ENCODE results near the gene SMYD3.

SMYD3 gene

GRCh38 chr1:246304484-246305259, 202.4 kb downstream of the SMYD3 start:
- no peak for DNase-seq (ENCODE audit: low read depth)

- DNase-seq (ENCODE audit: low read depth) = no peak
These were observed 204.3 kb downstream of the SMYD3 start for GRCh38 chr1:246302711-246303317.

- DNase-seq (ENCODE audit: low read depth) = no peak
These were observed 204.8 kb downstream of the SMYD3 start for GRCh38 chr1:246302251-246302625.

GRCh38 chr1:246301553-246302250, 205.4 kb downstream of the SMYD3 start:
- DNase-seq (ENCODE audit: low read depth) = no peak

GRCh38 chr1:246300626-246301549, 206.2 kb downstream of the SMYD3 start:
- no peak for DNase-seq (ENCODE audit: low read depth)

- DNase-seq (ENCODE audit: low read depth) = no peak
These were observed 209.5 kb downstream of the SMYD3 start for GRCh38 chr1:246297279-246298265.

- DNase-seq (ENCODE audit: low read depth) = no peak
These were observed 211.1 kb downstream of the SMYD3 start for GRCh38 chr1:246295968-246296367.

GRCh38 chr1:246295340-246295739, 211.7 kb downstream of the SMYD3 start:
- no peak for DNase-seq (ENCODE audit: low read depth)

- no peak for DNase-seq (ENCODE audit: low read depth)
These were observed 212.8 kb downstream of the SMYD3 start for GRCh38 chr1:246294263-246294662.

GRCh38 chr1:246293366-246294121, 213.5 kb downstream of the SMYD3 start:
- DNase-seq (ENCODE audit: low read depth) = no peak

- no peak for DNase-seq (ENCODE audit: low read depth)
These were observed 214.5 kb downstream of the SMYD3 start for GRCh38 chr1:246292571-246292970.

GRCh38 chr1:246291127-246291526, 216.0 kb downstream of the SMYD3 start:
- no peak for DNase-seq (ENCODE audit: low read depth)

- DNase-seq (ENCODE audit: low read depth) = no peak
These were observed 223.2 kb downstream of the SMYD3 start for GRCh38 chr1:246283771-246284410.

GRCh38 chr1:246281639-246282038, 225.4 kb downstream of the SMYD3 start:
- no peak for DNase-seq (ENCODE audit: low read depth)

GRCh38 chr1:246281195-246281594, 225.9 kb downstream of the SMYD3 start:
- DNase-seq (ENCODE audit: low read depth) = no peak

- no peak for DNase-seq (ENCODE audit: low read depth)
These were observed 226.5 kb downstream of the SMYD3 start for GRCh38 chr1:246280551-246280950.

- DNase-seq (ENCODE audit: low read depth) = no peak
These were observed 227.7 kb downstream of the SMYD3 start for GRCh38 chr1:246279402-246279801.

GRCh38 chr1:246278371-246278770, 228.7 kb downstream of the SMYD3 start:
- no peak for DNase-seq (ENCODE audit: low read depth)

GRCh38 chr1:246275036-246275435, 232.0 kb downstream of the SMYD3 start:
- no peak for DNase-seq (ENCODE audit: low read depth)

- no peak for DNase-seq (ENCODE audit: low read depth)
These were observed 232.9 kb downstream of the SMYD3 start for GRCh38 chr1:246274186-246274585.

Measured in activated gamma-delta T cell treated with anti-CD3 and anti-CD28 coated beads, Interleukin-2, amount 50 U/mL, for 16 hours (primary cell).